Bronchial epithelial cell (primary cell): ENCODE data around the gene PCDHGA9. TPM values are rescaled to one million over a fixed set of nuclear protein-coding genes. Genes with fewer than 3 reads are reported as not detected.

Source experiments
- DNase-seq: peaks from one replicate; pipeline ENCODE4 v3.0.0-alpha.2; 2010; ENCODE audit warnings: low read depth
- FAIRE-seq: peaks from 2 replicates; lab custom pipeline; 2011; peaks lifted over from hg19 to GRCh38; lab: Jason Lieb, UNC
- H3K27me3 ChIP-seq: 2 replicates; pipeline ENCODE4 v1.5.1; 2011; ENCODE audit warnings: low read length; ENCODE audit not compliant: control insufficient read depth, insufficient read depth
- H3K36me3 ChIP-seq: 2 replicates; pipeline ENCODE4 v1.5.1; 2011; ENCODE audit warnings: low read length; ENCODE audit not compliant: control insufficient read depth, insufficient read depth
- H3K4me3 ChIP-seq: 2 replicates; pipeline ENCODE4 v1.5.1; 2011; ENCODE audit warnings: mild to moderate bottlenecking, low read depth, low read length, control low read depth
- CTCF ChIP-seq: IDR thresholded peaks from 2 replicates; pipeline ENCODE4 v1.5.1; 2011; ENCODE audit warnings: mild to moderate bottlenecking, moderate library complexity, low read length, control low read depth, inconsistent platforms; ENCODE audit not compliant: insufficient read depth, severe bottlenecking
- total RNA-seq: library from RNA; depleted of rRNA; stranded (reverse); fragments of >200 nt; gene quantifications from 2 replicates; pipeline ENCODE4 v1.2.1, GENCODE V29; 2014

The PCDHGA9 gene
- total RNA-seq, 1 donor from 2014 or later, result 0.53 TPM

- no peak for TF ChIP-seq CTCF
- Histone ChIP-seq H3K36me3 (no peaks in the 10 kb centered on the region), H3K27me3 (no peaks in the 10 kb centered on the region), H3K4me3 (no peak overlapping the region)
- no peak for DNase-seq
- FAIRE-seq, result no peak
Measured at GRCh38 chr5:141439411-141440141, 37.0 kb downstream of the PCDHGA9 start.

GRCh38 chr5:141440341-141440740 is 37.8 kb downstream of the PCDHGA9 start:
- no peak for FAIRE-seq

GRCh38 chr5:141441571-141442170 is 39.1 kb downstream of the PCDHGA9 start:
- no peak for DNase-seq
- Histone ChIP-seq H3K27me3 (no peaks in the 10 kb centered on the region), H3K4me3 (no peak overlapping the region), H3K36me3 (no peaks in the 10 kb centered on the region)
- TF ChIP-seq CTCF, result no peak
- no peak for FAIRE-seq

More at GRCh38 chr5:141440341-141440740, 37.8 kb downstream of the PCDHGA9 start:
- Histone ChIP-seq H3K27me3 (no peaks in the 10 kb centered on the region), H3K36me3 (no peaks in the 10 kb centered on the region), H3K4me3 (no peak overlapping the region)
- TF ChIP-seq CTCF, result no peak
- DNase-seq, result no peak

Other genes with a start within 250 kb of the PCDHGA9 start
- gene PCDHB7, start 230.1 kb upstream of the PCDHGA9 start, total RNA-seq, result not detected in 2 replicates
- under 0.01 TPM in 2 replicates for gene PCDHB8, start 225.0 kb upstream of the PCDHGA9 start, total RNA-seq
- under 0.01 TPM in 1 of 2 replicates, not detected in the other for gene PCDHB16, start 220.4 kb upstream of the PCDHGA9 start, total RNA-seq
- gene PCDHB9, start 215.6 kb upstream of the PCDHGA9 start, total RNA-seq, result under 0.01 TPM in 1 of 2 replicates, not detected in the other
- gene PCDHB10, start 210.4 kb upstream of the PCDHGA9 start, total RNA-seq, result 0.13 and 0.26 TPM in 2 replicates
- gene PCDHB11, start 203.2 kb upstream of the PCDHGA9 start, total RNA-seq, result under 0.01 and 0.26 TPM in 2 replicates
- gene PCDHB12, start 194.1 kb upstream of the PCDHGA9 start, total RNA-seq, result 0.13 TPM in 1 of 2 replicates, not detected in the other
- 0.26 TPM in 1 of 2 replicates, not detected in the other for gene PCDHB13, start 188.9 kb upstream of the PCDHGA9 start, total RNA-seq
- 0.26 and 0.77 TPM in 2 replicates for gene PCDHB14, start 179.4 kb upstream of the PCDHGA9 start, total RNA-seq
- under 0.01 and 0.51 TPM in 2 replicates for gene PCDHB15, start 157.4 kb upstream of the PCDHGA9 start, total RNA-seq
- 0.13 TPM in 1 of 2 replicates, not detected in the other for gene SLC25A2, start 98.7 kb upstream of the PCDHGA9 start, total RNA-seq
- 36.3 and 74.5 TPM in 2 replicates for gene TAF7, start 82.0 kb upstream of the PCDHGA9 start, total RNA-seq
- gene PCDHGA1, start 72.3 kb upstream of the PCDHGA9 start, total RNA-seq, result under 0.01 and 0.26 TPM in 2 replicates
- under 0.01 and 0.26 TPM in 2 replicates for gene PCDHGA2, start 64.0 kb upstream of the PCDHGA9 start, total RNA-seq
- under 0.01 and 0.13 TPM in 2 replicates for gene PCDHGA3, start 58.9 kb upstream of the PCDHGA9 start, total RNA-seq
- under 0.01 and 0.26 TPM in 2 replicates for gene PCDHGB1, start 52.7 kb upstream of the PCDHGA9 start, total RNA-seq
- gene PCDHGA4, start 47.8 kb upstream of the PCDHGA9 start, total RNA-seq, result 0.26 and 0.53 TPM in 2 replicates
- gene PCDHGB2, start 42.8 kb upstream of the PCDHGA9 start, total RNA-seq, result under 0.01 and 0.26 TPM in 2 replicates
- gene PCDHGA5, start 38.6 kb upstream of the PCDHGA9 start, total RNA-seq, result under 0.01 and 0.13 TPM in 2 replicates
- gene PCDHGB3, start 32.5 kb upstream of the PCDHGA9 start, total RNA-seq, result under 0.01 and 0.77 TPM in 2 replicates
- gene PCDHGA6, start 28.9 kb upstream of the PCDHGA9 start, total RNA-seq, result under 0.01 and 0.26 TPM in 2 replicates
- gene PCDHGA7, start 20.0 kb upstream of the PCDHGA9 start, total RNA-seq, result under 0.01 and 0.51 TPM in 2 replicates
- gene PCDHGB4, start 15.1 kb upstream of the PCDHGA9 start, total RNA-seq, result 2.1 and 3.1 TPM in 2 replicates
- gene PCDHGA8, start 10.1 kb upstream of the PCDHGA9 start, total RNA-seq, result under 0.01 and 0.51 TPM in 2 replicates
- gene PCDHGB5, start 4.8 kb upstream of the PCDHGA9 start, total RNA-seq, result 2.4 and 5.1 TPM in 2 replicates
- 0.53 and 1.5 TPM in 2 replicates for gene PCDHGB6, start 5.2 kb downstream of the PCDHGA9 start, total RNA-seq
- 2.1 and 5.2 TPM in 2 replicates for gene PCDHGA10, start 10.2 kb downstream of the PCDHGA9 start, total RNA-seq
- 1.3 and 3.3 TPM in 2 replicates for gene PCDHGB7, start 14.9 kb downstream of the PCDHGA9 start, total RNA-seq
- gene PCDHGA11, start 18.3 kb downstream of the PCDHGA9 start, total RNA-seq, result 1.6 and 3.2 TPM in 2 replicates
- 0.79 and 1.4 TPM in 2 replicates for gene PCDHGA12, start 27.7 kb downstream of the PCDHGA9 start, total RNA-seq
- gene PCDHGC3, start 73.2 kb downstream of the PCDHGA9 start, total RNA-seq, result 9.5 and 17.4 TPM in 2 replicates
- 0.53 and 0.90 TPM in 2 replicates for gene PCDHGC4, start 82.3 kb downstream of the PCDHGA9 start, total RNA-seq
- gene PCDHGC5, start 86.3 kb downstream of the PCDHGA9 start, total RNA-seq, result 0.26 and 0.77 TPM in 2 replicates
- 48.2 and 57.1 TPM in 2 replicates for gene DIAPH1, start 216.2 kb downstream of the PCDHGA9 start, total RNA-seq
- gene HDAC3, start 234.1 kb downstream of the PCDHGA9 start, total RNA-seq, result 72.7 and 87.1 TPM in 2 replicates
- 14.2 and 16.6 TPM in 2 replicates for gene RELL2, start 234.2 kb downstream of the PCDHGA9 start, total RNA-seq
- gene FCHSD1, start 248.6 kb downstream of the PCDHGA9 start, total RNA-seq, result 14.2 and 17.2 TPM in 2 replicates